GM11168 (cell line): ENCODE data around the gene GRK1.

Experiments used
- in situ Hi-C: fragments of 300-500 bp; cut with MboI; formaldehyde crosslinking; loops from one replicate; pipeline ENCODE4 v1.12.0; 2022; ENCODE audit warnings: low sequenced_read_pairs; ENCODE audit not compliant: unreplicated experiment

The GRK1 gene

GRCh38 chr13:113767366-113767765 is 100.3 kb downstream of the GRK1 start:
- in situ Hi-C loops: no loop called here

GRCh38 chr13:113768018-113768905 is 101.2 kb downstream of the GRK1 start:
- in situ Hi-C loops: no loop called here

- in situ Hi-C loops: no loop called here
These were observed 102.1 kb downstream of the GRK1 start for GRCh38 chr13:113769106-113769505.

GRCh38 chr13:113769881-113770280 is 102.9 kb downstream of the GRK1 start:
- in situ Hi-C loops: no loop called here

GRCh38 chr13:113770441-113770840 is 103.4 kb downstream of the GRK1 start:
- in situ Hi-C loops: no loop called here

- in situ Hi-C loops: no loop called here
These were observed 103.9 kb downstream of the GRK1 start for GRCh38 chr13:113770937-113771336.

- in situ Hi-C loops: no loop called here
These were observed 104.8 kb downstream of the GRK1 start for GRCh38 chr13:113771709-113772331.

GRCh38 chr13:113774177-113775107 is 107.4 kb downstream of the GRK1 start:
- in situ Hi-C loops: no loop called here

GRCh38 chr13:113775451-113776145 is 108.6 kb downstream of the GRK1 start:
- in situ Hi-C loops: no loop called here

- in situ Hi-C loops: no loop called here
These were observed 109.5 kb downstream of the GRK1 start for GRCh38 chr13:113776231-113777125.

- in situ Hi-C loops: no loop called here
These were observed 110.6 kb downstream of the GRK1 start for GRCh38 chr13:113777311-113778260.

GRCh38 chr13:113781571-113781970 is 114.6 kb downstream of the GRK1 start:
- in situ Hi-C loops: no loop called here

- in situ Hi-C loops: no loop called here
These were observed 115.5 kb downstream of the GRK1 start for GRCh38 chr13:113782472-113782871.

GRCh38 chr13:113783200-113783881 is 116.3 kb downstream of the GRK1 start:
- in situ Hi-C loops: no loop called here

GRCh38 chr13:113783966-113784644 is 117.1 kb downstream of the GRK1 start:
- in situ Hi-C loops: no loop called here

GRCh38 chr13:113784645-113785024 is 117.6 kb downstream of the GRK1 start:
- in situ Hi-C loops: no loop called here
